DMS 273 treated with DMSO at 0.1 percent for 48 hours (cell line): ENCODE measurements around the gene HPCAL4.
A peak's percentile ranks its signal among the peaks of the same experiment; 100 is the strongest.

Source experiments
- DNase-seq: peaks from one replicate; lab custom pipeline; 2025; lab: John Stamatoyannopoulos, UW

HPCAL4 gene

DNA sequence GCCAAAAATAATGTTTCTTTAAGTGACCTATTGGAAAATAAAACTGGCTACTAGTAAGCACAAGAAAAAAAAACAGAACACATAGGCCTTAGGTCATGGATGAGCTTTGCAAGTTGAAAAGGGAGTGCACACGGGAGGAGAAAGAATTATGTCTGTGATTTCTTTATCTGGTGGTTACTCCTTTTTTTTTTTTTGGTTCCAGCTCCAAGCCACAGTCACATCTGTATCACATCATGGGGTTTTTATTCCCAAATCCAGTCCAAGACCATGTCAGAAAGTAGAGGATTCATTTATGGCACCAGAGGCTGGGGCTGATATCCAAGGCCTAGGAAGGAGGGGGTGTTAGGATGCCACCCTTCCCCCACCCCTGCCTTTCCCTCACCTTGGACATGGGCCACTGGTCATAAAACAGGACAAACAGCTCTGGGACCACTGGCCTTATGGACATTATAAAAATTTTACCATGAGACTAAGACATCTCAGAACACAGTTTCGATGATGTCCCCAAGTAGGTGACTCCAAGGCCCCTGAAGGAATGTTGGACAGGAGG lies 41.5 kb downstream of the HPCAL4 start:
- no peak for DNase-seq

DNA sequence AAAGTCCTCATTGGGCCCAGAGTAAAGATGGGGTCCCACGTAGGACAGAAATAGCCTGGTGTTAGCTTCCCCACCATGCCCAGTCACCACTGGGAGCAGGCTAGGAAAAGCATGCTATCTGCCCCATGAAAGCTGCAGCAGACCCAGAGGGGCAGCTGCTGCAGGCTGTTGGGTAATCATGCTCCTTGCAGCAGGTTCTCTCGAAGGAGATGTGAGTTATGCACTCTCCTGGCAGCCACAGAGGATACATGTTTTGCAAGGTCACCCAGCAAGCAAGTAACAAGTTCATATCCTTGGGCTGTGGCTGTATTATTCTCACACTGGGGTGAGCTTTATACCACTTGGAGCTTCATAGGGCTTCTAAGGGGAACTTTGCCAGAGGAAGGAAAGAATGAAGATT lies 42.7 kb downstream of the HPCAL4 start:
- no peak for DNase-seq

DNA sequence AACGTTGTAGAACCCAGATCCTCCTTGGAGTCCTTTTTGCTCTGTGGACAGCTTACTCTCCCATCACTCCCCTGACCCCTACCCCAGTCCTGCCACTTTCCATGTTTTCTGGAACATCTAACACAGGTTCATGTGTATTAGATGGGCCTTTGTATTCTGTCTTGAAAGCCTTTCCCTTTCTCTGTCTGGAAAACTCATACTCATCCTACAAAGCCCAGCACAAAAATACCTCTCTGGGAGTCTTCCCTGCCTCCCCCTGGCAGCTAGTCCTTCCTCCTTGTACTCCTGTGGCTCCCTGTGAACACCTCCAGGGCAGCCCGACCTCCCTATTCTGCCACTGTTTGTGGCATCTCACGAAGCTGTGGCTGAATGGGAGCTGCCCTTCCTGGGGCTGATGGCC lies 44.0 kb downstream of the HPCAL4 start:
- no peak for DNase-seq

DNA sequence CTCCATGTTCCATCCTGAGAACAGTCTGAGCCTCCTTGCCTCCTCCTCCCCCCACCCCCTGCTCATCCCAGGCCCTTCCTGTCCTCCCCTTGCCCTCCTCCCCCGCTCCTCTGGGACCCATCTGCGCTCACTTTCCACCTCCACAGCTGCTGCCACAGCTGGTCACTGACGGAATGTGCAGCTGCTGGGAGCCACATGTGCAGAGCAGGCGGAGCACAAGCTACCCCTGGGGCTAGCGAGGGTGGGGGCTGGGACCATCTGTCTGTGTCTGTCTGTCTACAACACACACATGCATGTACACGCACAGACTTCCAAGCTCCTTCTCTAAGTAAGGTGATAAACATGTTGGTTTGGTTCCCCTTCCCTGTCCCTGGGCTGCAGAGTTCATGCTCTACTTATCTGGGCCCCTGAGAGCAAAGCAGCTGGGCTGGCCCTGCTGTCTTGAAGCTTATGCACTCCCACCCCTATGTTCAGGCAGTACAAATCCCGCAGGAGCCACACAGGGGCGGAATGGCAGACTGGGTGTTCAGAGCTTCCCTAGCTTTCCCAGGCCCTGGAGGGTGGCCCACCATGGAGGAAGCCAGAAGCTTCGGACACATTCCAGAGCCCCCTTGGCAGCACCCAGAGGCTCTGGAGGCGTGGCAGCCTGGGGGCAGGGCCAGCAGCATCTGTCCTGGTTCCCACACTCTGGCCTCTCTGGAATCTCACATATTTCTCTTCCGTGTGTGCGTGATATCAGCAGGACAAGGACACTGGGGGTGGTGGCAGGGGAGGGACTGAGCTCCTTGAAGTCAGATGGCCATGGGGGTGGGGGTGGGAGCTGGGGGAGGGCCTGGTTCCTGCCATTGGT lies 44.8 kb downstream of the HPCAL4 start:
- peak; percentile 100 for DNase-seq

DNA sequence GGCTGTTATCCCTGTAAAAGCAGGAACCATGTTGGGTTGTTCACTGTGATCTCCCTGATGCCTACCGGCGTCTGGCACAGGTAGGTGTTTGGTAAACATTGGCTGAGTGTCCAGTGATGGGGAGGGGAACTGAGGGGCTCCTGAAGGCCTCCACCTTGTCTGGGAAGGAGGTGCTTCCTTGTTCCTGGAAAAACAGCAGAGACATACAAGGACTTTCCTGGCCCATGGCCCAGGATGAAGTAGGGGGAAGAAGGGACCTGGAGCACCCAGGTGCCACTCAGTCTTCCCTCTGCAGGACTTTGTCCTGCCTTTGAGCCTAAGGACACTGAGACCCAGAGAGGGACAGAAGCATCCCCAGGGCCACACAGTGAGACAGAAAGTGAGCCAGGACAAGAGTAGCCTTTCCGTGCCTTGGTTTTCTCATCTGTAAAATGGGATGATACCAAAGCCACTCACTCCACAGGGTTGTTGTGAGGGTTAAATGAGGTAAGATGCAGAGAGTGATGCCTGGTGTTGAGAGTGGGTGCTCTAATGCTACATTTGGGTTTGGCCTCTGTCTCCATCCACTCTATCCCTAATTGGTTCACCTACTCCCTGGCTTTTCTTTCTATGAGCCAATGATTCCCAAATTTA lies 45.7 kb downstream of the HPCAL4 start:
- DNase-seq = no peak

DNA sequence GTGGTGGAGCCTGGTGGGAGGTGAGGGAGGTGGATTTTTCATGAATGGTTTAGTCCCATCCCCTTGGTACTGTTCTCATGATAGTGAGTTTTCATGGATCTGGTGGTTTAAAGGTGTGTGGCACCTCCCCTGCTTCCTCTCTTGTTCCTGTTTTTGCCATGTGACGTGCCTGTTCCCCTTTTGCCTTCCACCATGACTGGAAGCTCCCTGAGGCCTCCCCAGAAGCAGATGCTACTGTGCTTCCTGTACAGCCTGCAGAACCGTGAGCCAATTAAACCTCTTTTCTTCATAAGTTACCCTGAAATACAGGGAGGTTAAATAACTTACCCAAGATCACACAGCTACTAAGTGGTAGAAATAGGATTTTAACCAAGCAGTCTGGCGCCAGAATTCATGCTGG lies 47.5 kb downstream of the HPCAL4 start:
- DNase-seq = no peak

DNA sequence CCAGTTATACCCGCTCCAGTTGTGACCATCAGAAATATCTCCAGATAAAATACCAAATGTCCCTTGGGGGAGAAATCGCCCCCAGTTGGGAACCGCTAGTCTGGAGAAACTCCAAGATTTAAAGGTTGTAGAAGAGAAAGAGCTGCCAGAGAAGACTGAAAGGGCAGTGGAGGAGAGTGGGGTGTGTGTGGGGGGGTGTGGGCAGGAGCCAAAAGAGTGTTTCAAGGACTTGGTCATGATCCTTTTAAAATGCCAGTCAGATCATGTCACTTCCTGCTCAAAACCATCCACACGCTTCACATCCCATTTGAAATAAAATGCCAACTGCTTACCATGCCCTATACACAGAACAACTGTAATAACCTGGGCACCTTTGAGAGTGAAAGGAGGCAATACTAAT lies 48.4 kb downstream of the HPCAL4 start:
- DNase-seq = no peak

DNA sequence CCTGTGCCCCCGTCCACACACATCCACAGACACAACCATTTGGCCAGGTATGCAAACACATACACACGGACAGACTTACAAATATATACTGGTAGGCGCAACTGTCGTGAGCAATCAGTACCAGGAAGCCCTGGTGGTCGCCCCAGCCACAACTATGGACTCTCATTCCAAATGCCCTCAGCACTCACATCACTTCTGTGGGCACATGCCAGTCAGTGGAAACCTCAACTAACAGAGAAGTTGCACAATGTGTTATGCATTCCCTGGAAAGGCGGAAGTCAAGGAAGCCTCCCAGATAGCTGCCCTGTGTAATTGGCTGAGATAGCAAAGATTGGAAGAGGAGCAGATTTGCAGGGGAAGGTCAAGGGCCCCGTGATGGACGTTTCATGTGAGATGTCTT lies 50.4 kb downstream of the HPCAL4 start:
- DNase-seq = no peak

DNA sequence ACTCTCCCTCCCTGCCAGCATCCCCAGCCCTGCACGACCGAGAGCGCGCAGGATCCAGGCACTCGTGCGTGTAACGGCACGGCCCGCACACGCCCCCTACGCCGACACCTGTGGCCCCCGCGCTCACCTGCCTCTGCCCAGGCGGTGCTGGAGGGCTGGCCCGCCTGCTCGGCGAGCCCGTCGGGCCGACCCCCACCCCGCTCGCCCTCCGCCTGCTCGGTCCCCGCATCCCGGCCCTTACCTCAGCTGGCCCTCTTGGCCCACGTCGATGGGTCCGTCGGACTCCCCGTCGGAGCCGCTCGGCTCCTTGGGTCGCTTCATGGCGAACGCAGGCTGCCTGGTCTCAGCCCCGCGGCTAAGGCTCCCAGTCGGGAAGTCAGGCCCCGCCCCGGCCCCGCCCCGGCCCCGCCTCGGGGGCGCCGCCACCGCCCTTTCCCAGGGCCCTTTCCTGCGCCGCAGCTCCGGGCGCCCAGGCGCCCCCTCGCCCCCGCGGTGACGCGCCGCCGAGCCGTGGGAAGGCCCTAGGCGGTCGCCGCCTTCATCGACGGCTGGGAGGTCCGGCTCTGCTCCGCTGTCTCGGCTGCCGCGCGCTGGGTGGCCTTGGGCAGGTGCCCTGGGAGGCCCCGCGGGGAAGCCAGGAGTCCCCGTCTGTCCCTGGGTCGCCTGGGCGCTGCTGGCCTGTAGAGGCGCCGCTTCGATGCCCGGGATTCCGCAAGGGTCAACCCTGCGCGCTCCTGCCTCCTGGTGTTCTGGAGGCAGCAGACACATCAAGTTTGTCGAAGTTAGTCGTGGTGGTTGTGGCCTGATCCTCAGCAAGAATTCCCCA lies 51.7 kb downstream of the HPCAL4 start, which contains the start of gene HEYL:
Gene HEYL, minus strand, starts transcription at position 339 of the 826 bp plus-strand sequence. Its CDS starts 18 bp downstream, at position 321.
- peak; percentile 99 for DNase-seq

DNA sequence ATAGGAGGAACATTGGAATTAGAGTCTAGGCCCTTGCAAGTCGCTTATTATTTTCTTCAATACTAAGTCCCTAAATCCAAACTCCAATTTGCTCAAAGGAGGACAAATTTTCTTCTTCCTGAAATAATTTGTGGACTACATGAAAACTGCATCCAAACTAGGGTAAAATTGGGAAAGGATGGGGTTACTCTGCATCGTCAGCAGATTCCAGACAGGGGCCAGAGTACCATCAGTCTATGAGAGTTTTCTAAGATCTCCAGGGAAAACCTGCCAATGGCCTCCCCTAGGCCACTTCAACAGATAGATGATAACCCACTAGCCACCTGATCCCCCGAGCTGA lies 52.3 kb downstream of the HPCAL4 start:
- no peak for DNase-seq

DNA sequence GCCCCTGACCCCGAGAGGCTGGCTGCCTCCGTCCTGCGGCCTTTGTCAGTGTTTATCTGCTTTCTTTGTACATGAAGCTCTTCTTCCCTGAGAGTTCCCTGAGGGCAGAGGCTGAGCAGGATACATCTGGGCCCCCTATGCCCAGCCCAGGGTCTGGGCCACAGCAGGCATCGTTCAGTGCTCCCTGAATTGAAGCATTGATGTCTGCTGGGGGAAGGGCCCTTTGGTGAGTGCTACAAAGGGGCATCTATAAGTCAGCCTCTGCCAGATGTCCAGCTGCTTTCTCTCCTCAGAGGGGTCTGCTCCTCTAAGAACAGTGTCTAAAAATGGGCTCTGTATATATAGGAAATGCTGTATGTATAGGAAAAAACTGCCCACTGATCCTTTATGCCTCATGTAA lies 53.9 kb downstream of the HPCAL4 start:
- no peak for DNase-seq

DNA sequence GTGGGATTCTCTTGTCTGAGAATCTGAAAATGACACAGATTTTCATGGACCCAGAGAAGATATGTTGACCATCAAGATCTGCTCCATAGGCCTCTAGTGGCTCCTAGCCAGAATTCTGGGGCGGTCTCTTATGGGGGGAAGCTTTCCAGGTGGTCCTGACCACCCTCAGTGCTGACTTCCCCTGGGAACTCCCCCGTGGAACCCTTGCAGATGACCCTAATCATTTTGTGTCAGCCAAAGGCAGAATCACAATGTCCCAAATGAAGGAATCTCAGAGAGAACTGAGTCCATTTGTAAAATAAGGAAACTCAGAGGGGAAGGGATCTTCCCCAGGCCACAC lies 55.4 kb downstream of the HPCAL4 start:
- DNase-seq = no peak

DNA sequence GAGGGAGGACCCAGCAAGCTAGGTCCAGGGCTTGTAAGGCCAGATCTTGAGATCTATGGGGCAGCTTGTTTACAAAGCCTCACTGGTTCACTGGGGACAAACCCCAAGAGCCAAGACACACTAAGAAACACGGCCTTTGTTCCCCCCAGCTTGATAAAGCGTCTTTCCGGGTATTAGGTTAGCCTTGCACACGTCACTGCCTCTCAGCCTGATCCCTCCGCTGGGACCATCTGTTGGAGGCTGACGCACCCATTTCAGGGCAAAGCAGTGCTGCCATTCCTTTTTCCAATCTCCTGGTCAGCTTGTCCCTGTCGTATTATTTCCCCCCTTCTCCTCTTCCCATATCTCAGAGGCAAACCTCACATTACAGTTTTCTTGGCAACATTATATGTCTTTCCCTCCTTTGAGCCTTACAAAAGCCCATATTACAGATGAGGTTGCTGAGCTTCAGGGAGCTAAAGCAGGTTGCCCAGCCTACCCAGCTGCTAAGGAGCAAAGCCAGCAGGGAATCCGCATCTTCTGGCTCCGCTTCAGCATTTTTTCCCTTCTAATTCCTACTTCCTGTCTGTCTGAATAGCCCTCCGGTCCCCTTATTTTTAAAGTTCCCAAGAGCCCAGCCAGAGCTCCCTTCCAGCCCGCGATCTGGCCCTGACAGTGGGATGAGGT lies 55.9 kb downstream of the HPCAL4 start:
- peak; percentile 92 for DNase-seq

DNA sequence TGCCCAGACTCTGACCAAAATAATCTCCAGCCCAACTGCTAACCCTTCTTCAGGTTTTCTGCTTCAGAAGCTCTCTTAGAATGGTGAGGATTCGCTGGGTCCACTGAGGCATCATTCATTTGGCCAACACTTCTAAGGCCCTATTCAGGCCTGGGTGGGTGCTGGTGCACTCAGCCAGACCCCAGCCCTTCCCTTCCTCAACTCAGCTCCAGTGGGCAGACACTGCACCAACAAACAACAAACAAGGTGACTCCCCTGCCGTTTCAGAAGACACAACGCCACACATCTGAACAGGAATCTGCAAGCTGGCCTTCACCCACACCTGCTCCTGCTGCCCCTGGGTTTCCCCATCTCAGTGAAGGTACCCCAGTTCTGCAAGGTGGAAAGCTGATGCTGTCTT lies 57.8 kb downstream of the HPCAL4 start:
- DNase-seq = no peak

DNA sequence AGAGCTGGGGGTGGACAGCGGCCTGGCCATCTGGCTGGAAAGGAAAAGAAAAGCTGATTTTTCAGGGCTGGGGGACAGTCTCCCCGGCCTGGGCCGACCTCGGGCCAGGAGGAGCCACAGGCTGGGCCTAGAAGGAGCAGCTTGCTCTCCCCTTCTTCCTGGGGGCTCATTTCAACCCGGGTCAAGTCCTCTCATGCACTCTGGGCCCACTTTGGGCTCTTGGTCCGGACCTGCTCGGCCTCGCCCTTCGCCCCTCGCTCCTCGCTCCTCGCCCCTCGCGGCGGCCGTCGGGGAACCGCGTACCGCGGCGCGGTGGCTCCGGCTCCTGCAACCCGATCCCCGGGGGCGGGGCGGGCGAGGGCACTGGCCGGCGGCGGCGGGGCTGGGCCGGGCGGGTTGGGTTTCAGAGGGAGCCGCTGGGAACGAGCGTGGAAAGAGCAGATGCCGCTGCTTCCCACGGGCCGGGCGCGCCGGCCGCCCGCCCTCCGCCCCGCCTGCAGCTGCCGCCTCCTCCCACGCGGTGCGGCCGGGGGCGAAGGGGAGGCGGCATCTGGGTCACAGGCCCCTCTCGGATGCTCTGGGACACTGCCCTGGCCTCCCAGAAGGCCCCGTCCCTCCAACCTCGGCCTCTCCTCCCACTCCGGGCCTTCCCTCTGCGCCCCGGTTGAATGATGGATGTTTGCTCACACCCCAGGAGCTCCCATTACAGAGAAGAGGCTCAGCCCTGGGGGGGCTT lies 58.4 kb downstream of the HPCAL4 start:
- DNase-seq = no peak

DNA sequence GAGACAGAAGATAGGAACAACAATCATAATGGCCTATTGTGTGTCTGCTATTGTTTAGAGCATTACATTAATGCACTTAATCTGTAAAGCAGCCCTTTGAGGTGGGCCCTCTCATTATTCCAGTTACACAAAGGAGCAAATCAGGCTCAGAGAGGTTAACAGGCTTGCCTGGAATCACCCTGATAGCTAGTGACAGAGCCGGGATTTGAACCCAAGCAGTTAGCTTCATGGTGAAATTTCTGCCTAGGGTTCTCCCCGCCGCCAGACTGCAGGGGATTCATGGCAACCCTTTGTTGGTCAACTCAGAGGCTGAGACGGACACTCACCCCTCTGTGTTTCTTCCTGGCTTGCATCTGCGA lies 58.9 kb downstream of the HPCAL4 start:
- DNase-seq = no peak

DNA sequence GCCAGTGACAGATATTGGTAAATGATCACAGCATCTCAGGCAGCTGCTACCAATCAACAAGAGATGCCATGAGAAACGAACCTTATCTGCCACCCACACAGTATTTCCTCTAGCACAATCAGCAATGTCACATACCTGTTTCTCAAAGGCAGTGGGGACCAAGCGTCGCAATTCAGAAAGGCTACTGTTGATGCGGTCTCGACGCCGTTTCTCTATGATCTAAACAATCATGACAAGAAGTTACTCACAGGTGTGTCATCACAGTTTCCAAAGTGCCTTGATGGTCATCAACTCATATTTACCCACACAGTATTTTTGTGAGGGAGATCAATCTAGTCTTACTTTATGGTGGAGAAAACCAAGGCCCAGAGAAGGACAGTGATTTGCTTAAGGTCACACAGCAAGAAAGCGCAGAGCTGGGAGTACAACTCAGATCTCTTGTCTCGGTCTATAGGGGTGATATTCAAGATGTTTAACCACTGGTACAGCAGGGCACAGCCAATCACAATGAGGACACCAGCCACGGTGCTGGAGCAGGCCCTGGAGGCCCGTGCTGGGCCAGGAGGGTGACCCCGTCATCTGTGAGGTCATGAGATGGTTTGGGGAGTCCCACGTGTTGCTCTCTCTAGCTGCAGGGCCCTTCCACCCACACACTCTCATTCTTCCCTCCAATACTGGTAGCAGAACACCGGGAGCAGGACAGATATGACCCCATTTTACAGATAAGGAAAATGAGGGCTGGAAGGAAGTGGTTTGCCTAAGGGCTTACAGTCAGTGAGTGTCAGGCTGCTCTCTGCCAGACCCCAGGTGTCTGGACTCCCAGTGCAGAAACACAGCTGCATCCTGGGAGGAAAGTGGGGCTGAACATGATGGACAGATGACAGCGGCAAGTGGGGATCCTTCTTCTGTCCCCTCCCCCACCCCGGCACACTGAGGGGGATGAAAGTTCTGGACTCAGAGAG lies 59.6 kb downstream of the HPCAL4 start:
- no peak for DNase-seq

DNA sequence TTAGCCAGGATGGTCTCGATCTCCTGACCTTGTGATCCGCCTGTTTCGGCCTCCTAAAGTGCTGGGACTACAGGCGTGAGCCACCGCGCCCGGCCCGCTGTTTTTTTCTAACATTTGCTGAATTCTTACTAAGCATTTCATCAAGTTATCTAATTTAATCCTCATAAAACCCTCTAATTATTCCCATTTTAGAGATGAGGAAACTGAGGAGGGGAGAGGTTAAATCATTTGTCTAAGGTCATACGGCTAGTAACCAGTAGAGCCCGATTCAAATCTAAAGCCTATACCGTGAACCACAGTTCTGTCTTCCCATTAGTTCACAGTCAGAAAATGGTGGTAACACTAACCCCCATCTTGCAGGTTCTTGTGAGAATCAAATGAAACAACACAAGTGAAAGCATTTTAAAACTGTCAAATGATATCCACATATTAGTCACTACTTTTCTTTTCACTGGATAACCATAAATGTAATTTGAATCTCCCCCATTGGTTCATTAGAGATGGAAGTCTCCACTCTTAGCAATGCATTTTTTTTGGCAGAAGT lies 62.4 kb downstream of the HPCAL4 start:
- DNase-seq = no peak
